ENCODE data around the gene CD33. TPM values are rescaled to one million over a fixed set of nuclear protein-coding genes. Genes with fewer than 3 reads are reported as not detected.

CD33 gene
- total RNA-seq, 1 experiment from 2014 or later: 0.35 TPM

DNA sequence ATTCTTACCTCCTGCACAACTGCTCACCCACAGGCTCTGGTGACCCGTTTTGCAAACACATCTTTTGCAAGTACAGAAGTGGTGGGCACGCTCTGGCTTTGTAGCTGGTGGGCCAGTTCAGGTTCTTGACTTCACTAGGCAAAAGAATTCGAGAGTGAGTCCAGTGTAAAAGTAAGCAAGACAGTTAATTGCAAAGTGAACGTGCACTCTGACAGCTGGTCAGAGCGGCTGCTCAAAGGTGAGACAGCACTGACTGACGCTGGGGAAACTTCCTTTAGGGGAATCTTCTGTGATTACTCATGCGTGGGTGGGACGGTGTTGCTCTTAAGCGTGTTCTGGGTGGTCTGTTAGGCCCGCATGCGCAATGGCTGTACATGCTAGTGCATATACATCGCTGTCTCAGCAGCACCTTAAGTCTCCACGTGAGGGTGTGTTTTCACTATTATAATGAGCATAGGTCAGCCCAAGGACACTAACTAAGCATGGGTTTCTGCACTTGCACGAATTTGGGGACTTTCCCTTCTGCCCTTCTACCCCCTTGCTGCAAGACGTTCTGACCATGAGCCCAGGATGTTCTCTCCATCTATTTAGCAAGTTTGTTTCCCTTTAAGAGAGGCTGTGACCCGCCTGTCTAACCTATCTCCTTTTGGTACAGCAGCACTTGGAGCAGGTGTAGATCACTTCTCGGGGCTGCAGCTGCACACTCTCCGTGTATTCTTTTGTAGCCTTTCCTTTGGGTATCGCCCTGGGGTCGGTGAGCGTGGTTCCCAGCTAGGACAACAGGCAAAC is 30.2 kb upstream of the CD33 start:
- Histone ChIP-seq H2BK15ac (ENCODE audit: low read depth, low read length) (no peak overlapping the region), H3K79me1 (ENCODE audit: insufficient read depth, low read depth, low read length, poor library complexity, severe bottlenecking) (no peaks in the 10 kb centered on the region), H3K4ac (ENCODE audit: low read depth, low read length) (no peak overlapping the region), H4K91ac (ENCODE audit: insufficient read length, low read depth, low read length) (no peak overlapping the region), H4K8ac (replicated peaks; ENCODE audit: insufficient read length, low read depth, low read length) (no peak overlapping the region), H3K14ac (ENCODE audit: insufficient read depth, low read length) (no peak overlapping the region), H3K23ac (ENCODE audit: insufficient read length, low read depth, low read length) (no peak overlapping the region), H2BK5ac (ENCODE audit: insufficient read length, low read length) (no peak overlapping the region), H3K4me1 (ENCODE audit: insufficient read depth, low read length) (no peaks in the 10 kb centered on the region), H3K9me3 (ENCODE audit: control insufficient read depth, low read depth, low read length) (no peaks in the 10 kb centered on the region), H2BK20ac (ENCODE audit: low read depth, low read length, poor library complexity, severe bottlenecking) (no peak overlapping the region), H3T11ph (ENCODE audit: low read length) (no peak overlapping the region), H3K4me2 (ENCODE audit: insufficient read depth, insufficient read length, low read length) (no peak overlapping the region), H2BK120ac (ENCODE audit: low read depth, low read length, poor library complexity, severe bottlenecking) (no peak overlapping the region), H4K5ac (ENCODE audit: insufficient read length, low read depth, low read length) (no peak overlapping the region), H3K79me2 (ENCODE audit: insufficient read depth, low read length) (no peaks in the 10 kb centered on the region), H4K20me1 (ENCODE audit: control insufficient read depth, insufficient read depth, insufficient read length) (no peaks in the 10 kb centered on the region), H3K56ac (ENCODE audit: insufficient read length, low read depth, low read length) (peak overlapping the region; percentile 55), H2AK5ac (ENCODE audit: insufficient read length, low read length) (no peak overlapping the region), H3K27ac (ENCODE audit: insufficient read length, low read depth, low read length) (no peak overlapping the region), H3K18ac (ENCODE audit: insufficient read length, low read depth, low read length) (no peak overlapping the region), H3K23me2 (ENCODE audit: insufficient read length, low read depth, low read length, poor library complexity, severe bottlenecking) (peaks cover 3% of the 10 kb centered on the region), H3K9ac (ENCODE audit: extremely low read depth, insufficient read length, low read length) (no peak overlapping the region), H2AFZ (ENCODE audit: low read length) (no peak overlapping the region), H2BK12ac (ENCODE audit: insufficient read length, low read depth, low read length) (no peak overlapping the region), H3K27me3 (ENCODE audit: insufficient read depth, low read length) (no peaks in the 10 kb centered on the region; the same call in 1 of the 2 replicates)
- TF ChIP-seq, protein P1, sequence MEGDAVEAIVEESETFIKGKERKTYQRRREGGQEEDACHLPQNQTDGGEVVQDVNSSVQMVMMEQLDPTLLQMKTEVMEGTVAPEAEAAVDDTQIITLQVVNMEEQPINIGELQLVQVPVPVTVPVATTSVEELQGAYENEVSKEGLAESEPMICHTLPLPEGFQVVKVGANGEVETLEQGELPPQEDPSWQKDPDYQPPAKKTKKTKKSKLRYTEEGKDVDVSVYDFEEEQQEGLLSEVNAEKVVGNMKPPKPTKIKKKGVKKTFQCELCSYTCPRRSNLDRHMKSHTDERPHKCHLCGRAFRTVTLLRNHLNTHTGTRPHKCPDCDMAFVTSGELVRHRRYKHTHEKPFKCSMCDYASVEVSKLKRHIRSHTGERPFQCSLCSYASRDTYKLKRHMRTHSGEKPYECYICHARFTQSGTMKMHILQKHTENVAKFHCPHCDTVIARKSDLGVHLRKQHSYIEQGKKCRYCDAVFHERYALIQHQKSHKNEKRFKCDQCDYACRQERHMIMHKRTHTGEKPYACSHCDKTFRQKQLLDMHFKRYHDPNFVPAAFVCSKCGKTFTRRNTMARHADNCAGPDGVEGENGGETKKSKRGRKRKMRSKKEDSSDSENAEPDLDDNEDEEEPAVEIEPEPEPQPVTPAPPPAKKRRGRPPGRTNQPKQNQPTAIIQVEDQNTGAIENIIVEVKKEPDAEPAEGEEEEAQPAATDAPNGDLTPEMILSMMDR (conservative IDR thresholded peaks at IDR 0.05): no peak
- no peaks in the 10 kb centered on the region for H3K4me1 Mint-ChIP-seq
- H3K27ac Mint-ChIP-seq: peak overlapping the region in 1 of 3 experiments; percentile 4; a peak in 1 of 7 replicates
- H3K9me3 Mint-ChIP-seq: peaks cover 0 to 70% of the 10 kb centered on the region in 2 experiments; a peak in 3 of 5 replicates
- DNase-seq: no peak
- H3K36me3 Mint-ChIP-seq (ENCODE audit: insufficient read depth in 1 of 3, low read depth in 3 of 3): no peaks in the 10 kb centered on the region
- no peak overlapping the region for H3K4me3 Mint-ChIP-seq
- WGBS (ENCODE audit: extremely low coverage, insufficient read length, low lambda C conversion rate): no CpG with 5 or more reads among the region's 21 CpGs
- H3K27me3 Mint-ChIP-seq (ENCODE audit: low read depth): peaks cover 19% of the 10 kb centered on the region

Data from H9 (cell line).